ENCODE results near the gene EVI2B.

Gene EVI2B

GRCh38 chr17:31309556-31309955 lies 4.3 kb downstream of the EVI2B start:
- no peak for DNase-seq (ENCODE audit: extremely low read depth, low read depth)
- no peak for TF ChIP-seq CTCF (IDR thresholded peaks at IDR 0.05; ENCODE audit: low read depth, low read length)

GRCh38 chr17:31308372-31309334 lies 5.2 kb downstream of the EVI2B start:
- DNase-seq (ENCODE audit: extremely low read depth, low read depth): no peak

GRCh38 chr17:31307640-31308039 lies 6.2 kb downstream of the EVI2B start:
- TF ChIP-seq CTCF (IDR thresholded peaks at IDR 0.05; ENCODE audit: low read depth, low read length): no peak
- no peak for DNase-seq (ENCODE audit: extremely low read depth, low read depth)

More at GRCh38 chr17:31308372-31309334, 5.2 kb downstream of the EVI2B start:
- no peak for TF ChIP-seq CTCF (IDR thresholded peaks at IDR 0.05; ENCODE audit: low read depth, low read length)

- TF ChIP-seq CTCF (IDR thresholded peaks at IDR 0.05; ENCODE audit: low read depth, low read length): no peak
- no peak for DNase-seq (ENCODE audit: extremely low read depth, low read depth)
Measured at GRCh38 chr17:31299624-31300023, 14.2 kb downstream of the EVI2B start.

- DNase-seq (ENCODE audit: extremely low read depth, low read depth): no peak
- no peak for TF ChIP-seq CTCF (IDR thresholded peaks at IDR 0.05; ENCODE audit: low read depth, low read length)
Measured at GRCh38 chr17:31297090-31297489, 16.8 kb downstream of the EVI2B start, which contains the start of gene OMG. OMG (minus strand) TSS chr17:31297239; CDS start chr17:31296331, 908 bp downstream.

- TF ChIP-seq CTCF (IDR thresholded peaks at IDR 0.05; ENCODE audit: low read depth, low read length): no peak
- DNase-seq (ENCODE audit: extremely low read depth, low read depth): no peak
Measured at GRCh38 chr17:31296142-31296541, 17.7 kb downstream of the EVI2B start.

- DNase-seq (ENCODE audit: extremely low read depth, low read depth): no peak
Measured at GRCh38 chr17:31295489-31295871, 18.4 kb downstream of the EVI2B start.

More at GRCh38 chr17:31295489-31295871, 18.4 kb downstream of the EVI2B start:
- no peak for TF ChIP-seq CTCF (IDR thresholded peaks at IDR 0.05; ENCODE audit: low read depth, low read length)

Data from AG09319 (cell line).